COLO668 (cell line): ENCODE data around the gene SLC23A2.
A peak's percentile ranks its signal among the peaks of the same experiment; 100 is the strongest.

Experiments
- DNase-seq: peaks from one replicate; lab custom pipeline; 2025; ENCODE audit not compliant: unreplicated experiment; lab: John Stamatoyannopoulos, UW

The SLC23A2 gene

DNA sequence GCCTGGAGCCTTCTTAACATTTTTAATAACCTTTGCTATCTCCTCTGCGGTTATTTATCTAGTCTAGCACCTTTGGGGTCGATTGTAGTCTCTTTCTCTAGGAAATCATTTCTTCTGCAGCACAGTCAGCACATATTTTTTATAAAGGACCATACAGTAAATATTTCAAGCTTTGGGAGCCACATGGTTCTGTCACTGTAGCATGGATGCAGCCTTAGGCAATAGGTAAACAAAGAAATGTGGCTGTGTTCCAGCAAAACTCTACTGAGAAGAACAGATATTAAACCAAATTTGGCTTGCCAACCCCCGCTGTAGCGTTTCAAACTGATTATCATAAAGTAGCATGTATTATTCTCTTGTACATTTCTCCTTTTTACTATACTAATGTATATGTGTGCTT, 95.7 kb downstream of the SLC23A2 start:
- DNase-seq, result no peak

DNA sequence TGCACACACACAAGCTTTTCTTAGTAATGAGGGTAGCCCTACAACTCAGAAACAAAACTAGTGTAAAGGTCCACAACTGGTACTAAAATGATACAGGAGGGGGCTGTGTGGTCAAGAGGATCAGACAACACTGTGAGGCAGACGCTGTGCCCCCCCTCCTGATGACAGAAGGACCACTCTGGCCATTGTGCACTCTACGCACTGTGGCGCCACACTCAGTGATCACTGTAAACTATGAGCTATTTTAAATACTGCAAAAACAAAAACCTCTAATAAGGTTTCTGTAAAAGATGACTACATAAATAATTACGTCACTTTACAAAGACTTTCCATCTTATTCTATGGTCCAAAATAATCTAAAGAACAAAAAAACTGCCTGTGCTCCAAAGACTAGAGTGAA, 96.1 kb downstream of the SLC23A2 start:
- DNase-seq, result no peak

DNA sequence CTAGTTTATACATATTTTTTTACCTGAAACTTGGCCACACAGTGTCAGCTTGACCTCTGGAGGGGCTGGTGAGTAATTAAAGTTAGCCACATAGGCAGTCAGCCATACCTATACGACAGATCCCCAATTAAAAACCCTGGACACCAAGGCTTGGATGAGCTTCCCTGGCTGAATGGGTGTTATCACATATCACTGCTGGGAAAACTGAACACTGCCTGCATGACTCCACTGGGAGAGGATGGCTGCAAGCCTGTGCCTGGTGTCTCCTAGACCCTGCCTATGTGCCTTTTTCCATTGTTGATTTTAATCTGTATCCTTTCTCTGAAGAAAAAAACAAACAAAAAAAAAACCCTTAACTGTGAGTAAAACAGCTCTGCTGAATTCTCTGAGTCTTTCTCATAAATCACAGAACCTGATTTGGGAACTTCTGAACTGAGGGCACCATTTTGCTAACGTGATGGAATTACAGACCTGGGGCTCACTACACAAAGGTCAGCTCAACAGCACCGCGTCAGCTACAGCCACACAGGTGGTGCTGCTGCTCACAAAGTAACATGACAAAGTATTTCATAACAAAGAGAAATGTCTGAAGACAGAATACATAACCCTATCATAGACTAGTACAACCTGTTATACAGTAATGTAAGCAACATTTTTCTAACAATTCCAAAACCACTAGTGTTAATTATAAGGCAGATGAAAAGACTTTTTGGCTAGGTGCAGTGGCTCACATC, 97.0 kb downstream of the SLC23A2 start:
- DNase-seq, result no peak

DNA sequence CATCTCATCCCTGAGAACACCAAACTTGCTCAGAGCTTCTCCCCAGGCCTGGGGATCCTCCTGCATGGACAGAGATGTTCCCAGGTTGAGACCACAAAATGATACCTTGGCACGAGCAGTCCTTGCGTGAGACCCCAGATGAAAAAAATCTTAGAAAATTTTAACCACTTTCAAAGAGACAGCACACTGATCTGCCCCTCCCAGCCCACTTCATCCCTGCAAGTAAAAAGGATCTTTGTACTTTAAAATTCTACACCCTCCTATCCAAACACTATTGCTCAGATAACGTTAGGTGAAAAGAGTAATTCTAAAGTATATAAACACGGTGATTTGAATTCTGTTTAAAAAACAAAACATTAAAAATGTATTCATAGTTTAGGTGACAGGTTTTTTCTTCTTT, 98.5 kb downstream of the SLC23A2 start:
- no peak for DNase-seq

DNA sequence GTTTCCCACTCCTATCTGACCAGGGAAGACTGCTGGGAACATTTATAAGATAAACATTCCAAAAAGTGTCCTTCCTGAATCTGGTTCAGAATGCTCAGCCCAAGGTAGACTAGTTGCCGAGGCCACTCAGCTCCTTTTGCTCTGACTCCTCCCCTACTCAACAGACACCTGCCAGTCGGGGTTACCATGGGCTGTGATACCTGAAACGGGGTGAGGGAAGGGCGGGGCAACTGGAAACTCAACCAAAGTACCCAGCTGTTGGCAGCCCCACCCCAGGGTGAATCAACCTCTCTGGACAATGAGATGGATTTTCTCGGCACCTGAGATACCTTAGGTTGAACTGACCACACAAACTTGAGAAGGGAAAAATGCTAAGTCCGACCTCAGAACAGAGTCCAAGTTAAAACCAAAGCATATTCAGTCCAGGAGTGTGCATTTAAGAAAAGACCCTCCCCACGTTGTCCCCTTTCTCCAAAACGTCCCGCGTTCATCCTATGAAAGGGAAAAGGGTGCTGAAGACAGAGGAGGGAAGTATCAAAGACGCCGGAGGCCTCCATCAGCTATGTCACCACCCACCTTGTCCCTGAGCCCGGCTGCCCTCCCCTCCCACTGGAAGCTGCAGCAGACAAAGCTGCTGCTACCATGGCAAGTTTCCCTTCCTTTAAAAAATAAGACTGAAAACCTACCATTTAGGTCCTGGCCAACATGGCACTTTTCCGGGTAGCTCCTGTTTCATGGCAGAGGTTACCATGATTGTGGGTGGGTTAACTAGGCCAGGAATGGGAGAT, 100.1 kb downstream of the SLC23A2 start:
- peak; percentile 37 for DNase-seq

DNA sequence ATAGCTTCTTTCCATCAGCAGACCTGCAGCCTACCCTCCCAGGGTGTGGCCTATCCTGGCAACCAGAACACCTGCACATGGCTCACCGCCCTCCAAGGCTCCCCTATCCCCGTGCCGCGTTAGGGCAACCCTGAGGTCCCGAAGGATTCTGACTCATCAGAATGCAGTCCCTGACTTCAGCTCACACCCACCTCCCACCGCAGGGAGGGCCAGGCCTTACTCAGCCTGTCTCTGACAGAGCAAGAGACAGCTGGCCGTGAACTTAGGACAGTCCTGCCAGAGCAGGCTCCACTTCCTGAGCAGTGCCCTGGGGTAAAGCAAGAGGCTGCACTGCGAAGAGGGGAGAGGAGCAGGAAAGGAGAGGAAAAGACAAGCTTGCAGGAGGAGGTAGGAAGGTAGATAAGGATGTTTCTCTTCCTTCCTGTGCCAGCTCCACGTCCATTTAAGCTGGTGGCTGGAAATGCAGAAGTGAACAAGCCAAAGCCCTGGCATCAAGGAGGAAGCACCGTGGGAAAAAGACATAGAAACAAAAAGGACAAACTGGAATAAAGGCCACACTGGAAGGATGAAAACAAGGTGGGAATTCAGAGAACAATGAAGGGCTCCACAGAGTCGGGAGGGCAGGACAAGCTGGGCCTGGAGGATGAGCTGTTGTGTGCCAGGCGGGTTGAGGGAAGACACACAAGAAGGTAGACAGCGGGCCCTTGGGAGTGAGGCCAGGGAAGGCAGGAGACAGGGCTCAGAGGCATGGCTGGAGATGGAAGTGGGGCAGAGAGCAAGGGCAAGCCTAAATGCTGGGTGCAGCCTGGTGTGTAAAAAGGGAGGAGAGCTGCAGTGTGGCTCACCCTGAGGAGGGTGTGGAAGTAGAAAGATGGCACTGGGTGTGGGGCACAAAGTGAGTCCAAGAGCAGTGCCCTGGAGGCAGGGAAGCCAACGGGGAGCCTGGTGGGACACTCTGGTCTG, 102.7 kb downstream of the SLC23A2 start:
- DNase-seq, result peak; percentile 70

DNA sequence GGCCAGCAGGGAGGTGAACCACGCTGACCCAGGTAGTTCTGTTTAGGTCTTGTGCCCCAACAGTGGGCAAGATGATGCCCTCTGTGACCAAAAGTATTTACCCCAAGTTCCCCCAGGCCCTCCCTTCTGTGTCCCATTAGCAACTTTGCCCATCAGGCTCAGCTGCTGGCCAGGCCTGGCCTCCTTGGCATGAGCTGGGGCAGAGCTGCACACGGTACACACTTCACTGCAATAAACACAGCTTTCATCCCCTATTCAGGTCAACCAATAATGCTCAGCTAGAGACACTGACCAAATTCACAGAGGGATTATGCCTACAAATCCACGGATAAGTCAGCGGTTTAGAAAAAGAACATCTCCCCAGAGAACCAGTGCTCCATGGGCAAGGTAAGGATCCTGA, 103.7 kb downstream of the SLC23A2 start:
- DNase-seq, result no peak

DNA sequence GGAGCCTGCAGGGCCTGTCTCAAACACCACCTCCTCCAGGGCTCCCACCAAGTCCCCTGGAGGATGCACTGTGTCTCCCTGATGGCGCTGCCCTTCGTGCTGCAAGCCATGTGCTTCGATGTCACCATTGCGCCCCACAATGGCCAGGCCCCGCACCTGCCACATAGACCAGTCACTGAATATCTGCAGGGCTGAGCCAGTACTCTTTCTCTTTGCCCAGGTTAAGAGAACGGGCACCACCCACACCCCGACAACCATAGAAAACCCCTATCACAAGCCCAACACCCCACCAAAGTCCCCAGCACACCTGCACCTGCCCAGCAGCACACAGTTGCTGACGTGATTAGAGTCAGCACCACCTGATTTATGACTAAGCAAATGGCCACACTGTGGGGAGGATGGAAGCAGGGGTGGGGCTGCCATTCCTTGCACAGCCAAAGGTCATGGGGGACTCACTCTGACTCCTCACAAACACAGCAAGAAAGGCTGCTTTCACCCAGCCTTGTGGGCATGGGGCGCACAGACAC, 104.3 kb downstream of the SLC23A2 start:
- DNase-seq, result peak; percentile 50

DNA sequence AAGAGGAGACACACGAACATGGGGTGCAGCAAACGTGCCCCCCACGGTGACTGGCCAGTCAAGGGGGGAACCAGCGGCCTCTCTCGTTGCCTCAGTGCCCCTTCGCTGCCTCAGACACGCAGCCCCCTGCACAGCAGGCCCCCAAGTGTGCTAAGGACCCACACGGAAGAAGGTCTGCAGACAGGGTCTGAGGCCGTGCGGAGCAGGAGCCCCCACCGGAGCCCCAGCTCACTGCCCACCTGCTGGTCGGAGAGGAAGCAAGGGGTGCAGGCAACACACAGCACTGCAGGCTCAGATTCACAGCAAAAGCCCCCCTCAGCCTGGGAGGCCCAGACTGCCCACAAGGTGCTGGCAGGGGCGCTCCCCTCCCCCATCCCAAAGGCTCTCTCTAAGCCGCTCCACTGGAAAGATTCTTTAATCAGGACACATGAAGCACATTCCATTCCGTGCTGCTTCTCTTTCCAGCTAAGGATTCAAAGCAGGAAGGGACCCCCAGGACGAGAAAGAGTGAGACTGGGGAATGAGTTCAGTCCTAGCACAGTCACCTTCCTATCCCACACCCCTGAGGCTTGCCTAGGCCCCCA, 105.1 kb downstream of the SLC23A2 start:
- no peak for DNase-seq

DNA sequence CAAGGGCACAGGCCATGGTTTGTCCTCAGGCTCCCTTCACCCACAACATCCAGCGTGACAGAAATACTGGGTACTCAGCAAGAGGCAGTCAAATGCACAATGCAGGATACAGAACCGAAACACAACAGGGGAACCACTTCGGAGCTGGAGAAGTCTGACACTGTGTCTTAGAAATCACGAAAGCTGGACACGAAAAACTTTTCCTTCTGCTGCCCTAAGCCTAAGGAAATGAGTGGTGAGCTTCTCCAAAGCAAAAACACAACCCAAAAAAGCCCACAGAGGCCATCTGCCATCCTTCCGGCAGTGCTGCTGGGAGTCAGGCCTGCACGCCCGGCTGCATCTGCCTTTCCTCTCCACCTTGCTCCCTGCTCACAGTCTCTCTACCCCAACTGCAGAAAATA, 106.3 kb downstream of the SLC23A2 start:
- DNase-seq, result no peak

DNA sequence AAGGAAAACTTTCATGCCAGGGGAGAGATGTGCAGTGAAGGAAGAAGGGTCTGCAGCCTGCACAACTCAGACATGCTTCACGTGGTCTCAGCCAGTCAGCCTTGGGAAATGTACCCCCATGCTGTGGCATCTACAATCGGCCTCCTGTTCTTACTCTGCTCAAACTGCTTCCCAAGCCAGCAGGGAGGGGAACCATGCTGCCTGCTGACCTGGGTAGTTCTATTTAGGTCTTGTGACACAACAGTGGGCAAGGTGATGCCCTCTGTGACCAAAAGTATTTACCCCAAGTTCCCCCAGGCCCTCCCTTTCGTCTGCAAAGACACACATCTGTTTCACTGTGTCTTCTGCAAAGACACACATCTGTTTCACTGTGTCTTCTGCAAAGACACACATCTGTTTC, 106.9 kb downstream of the SLC23A2 start:
- no peak for DNase-seq

DNA sequence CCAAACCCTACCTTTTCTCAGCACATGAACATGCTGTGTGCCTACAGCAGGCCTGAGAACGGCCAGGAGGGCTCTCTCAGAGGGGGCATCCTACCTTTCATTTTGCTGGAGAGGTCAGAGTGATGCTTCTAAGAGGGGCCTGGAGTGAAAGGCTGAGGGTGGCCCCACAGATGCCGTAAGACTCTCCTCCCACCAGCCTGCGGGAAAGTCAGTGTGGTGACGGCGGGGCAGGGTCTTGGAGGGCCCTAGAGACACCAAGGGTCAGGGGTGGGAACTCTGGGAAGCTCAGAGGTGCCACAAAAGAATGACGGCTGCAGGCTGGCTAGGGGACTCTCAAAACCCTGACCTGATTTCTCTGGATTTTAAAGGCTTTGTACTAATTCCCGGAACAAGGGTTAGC, 107.6 kb downstream of the SLC23A2 start:
- DNase-seq, result no peak

DNA sequence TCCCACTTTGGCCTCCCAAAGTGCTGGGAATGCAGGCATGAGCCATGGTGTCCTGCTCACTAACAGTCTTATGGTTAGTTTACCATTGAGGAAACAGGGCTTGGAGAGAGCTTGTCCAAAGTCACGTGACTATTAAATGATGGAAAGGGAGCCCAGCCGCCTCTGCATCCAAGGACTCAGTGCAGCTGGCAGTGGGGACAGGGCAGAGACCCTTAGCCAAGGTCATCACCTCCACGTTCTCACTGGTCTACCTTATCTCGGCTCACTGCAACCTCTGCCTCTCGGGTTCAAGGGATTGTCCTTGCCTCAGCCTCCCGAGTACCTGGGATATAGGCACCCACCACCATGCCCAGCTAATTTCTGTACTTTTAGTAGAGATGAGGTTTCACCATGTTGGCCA, 109.3 kb downstream of the SLC23A2 start:
- DNase-seq, result no peak

DNA sequence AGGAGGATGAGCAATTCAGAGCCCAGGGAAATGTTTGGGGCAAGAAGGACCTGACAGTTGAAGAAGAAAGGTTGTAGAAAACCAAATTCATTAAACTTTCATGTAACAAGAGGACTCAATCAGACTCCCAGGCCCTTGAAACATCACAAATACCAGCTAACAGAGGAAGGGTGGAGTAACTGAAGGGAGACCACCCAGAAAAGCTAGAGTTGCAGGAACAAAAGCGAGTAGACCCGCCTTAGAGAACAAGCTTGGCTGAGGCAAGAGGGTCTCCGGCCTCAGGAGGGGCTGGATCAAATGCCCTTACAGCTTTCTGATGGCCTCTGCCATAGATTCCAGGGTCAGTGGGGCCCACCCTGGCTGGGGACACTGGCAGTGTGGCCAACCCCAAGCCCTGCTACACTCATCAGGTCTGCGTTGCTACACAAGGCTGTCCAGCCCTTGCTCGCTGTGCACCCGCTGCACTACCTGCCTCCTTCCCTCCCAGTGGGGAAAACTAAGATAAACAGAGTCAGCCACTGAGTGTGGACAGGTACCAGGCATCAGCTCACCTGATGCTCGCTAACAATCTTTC, 110.0 kb downstream of the SLC23A2 start:
- DNase-seq, result no peak

DNA sequence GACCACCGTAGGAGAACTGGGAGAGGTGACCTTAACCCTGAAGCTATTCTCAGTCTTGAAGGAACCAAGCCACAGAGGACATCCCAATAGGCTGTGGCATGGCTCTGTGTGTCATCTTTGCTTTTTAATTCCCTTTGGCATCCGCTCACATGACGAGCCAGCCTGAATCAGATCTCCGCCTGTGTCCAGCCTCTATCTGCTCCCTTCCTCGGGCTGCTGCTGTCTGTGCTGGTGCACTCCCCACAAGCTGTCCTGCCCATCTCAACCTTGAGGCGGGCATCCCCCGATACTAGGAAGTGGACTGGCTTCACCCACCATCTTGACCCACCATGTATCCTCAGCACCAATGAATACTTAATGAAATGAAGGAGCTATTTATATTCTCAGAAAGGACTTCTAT, 111.9 kb downstream of the SLC23A2 start:
- no peak for DNase-seq

DNA sequence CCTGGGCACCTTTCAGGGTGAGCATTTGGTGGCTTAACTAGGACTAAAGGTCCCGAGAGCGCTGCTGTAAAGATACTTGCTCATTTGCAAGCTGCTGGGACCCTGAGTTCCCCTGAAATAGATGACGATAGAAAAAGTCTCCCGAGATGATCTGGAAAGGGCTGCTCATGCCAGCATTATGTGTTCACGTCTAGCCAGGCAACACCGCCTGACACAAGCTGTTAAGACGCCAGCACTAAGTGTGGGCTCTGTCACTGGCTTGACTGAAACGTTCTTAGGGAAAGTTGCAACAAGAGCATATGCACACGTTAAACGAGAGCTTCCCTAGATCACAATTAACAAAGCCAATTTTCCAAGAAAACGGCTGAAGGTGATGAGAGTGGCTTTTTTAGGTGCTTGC, 113.7 kb downstream of the SLC23A2 start:
- no peak for DNase-seq

DNA sequence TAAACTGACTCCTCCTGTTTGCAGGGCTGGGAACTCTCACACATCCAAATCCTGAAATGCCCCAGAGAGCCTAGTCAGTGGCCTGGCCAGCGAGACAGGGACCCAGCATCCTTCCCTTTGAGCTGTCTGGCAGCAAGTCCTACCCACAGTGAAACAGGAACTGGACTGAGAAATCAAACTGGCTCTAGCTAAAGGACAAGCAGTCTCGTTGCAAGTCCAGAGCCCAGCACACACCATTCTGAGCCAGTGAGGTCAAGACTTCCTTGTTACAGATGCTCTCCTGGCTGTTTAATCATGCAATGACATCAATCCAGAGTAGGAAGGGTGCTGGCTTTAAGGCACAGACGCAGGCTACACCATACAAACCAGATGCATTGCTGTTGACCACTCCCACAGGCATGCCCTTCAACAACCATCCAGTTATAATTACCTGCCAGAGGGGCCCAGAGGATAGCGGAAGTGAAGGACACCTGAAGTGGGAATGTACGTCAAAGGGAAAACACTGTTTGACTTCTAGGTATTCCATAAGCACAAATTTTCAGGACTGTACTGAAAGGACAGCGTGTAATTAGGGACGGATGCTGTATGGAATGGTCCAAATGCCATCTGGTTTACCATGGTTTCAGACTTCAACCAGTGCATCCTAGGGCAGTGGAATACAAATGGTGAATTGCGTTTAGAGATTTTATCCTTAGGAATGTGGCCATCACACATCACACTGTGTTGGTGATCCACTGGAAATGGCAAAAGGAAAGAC, 114.4 kb downstream of the SLC23A2 start:
- DNase-seq, result no peak

DNA sequence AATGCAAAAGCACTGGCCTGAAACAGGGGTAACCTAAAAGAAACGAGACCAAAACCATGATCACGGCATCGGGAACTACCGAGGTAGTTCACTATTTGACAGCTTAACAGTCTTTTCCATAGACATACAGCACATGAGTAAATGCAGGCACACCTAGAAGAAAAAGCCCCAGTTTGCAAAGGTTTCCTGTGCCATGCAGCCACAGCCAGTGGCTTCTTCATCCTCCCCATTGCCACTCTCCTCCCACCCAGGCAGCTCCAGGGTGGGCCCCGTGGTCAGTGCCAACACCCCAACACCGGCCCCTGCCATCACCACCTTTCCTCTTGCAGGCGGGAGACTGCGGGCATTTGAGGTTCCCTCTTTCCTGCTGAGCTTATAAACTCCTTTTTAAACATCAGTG, 115.4 kb downstream of the SLC23A2 start:
- no peak for DNase-seq

DNA sequence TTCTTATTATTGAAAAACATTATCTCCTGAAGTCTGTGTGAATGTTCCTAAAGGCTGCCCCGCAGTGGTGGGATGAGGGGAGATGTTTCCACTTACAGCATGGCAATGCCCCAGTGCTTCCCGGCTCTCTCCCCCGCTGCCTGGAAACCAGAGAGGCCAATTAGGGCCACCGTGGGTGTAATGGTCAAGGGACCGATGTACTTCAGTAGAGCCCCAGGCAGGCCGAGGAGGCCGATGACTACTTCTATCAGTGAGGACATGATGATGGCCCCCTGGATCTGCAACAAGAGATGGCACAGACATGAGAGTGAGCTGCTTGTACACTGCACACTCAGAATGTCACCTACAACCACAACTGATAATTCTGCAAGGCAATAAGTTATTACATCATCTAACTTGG, 117.8 kb downstream of the SLC23A2 start:
- DNase-seq, result no peak

DNA sequence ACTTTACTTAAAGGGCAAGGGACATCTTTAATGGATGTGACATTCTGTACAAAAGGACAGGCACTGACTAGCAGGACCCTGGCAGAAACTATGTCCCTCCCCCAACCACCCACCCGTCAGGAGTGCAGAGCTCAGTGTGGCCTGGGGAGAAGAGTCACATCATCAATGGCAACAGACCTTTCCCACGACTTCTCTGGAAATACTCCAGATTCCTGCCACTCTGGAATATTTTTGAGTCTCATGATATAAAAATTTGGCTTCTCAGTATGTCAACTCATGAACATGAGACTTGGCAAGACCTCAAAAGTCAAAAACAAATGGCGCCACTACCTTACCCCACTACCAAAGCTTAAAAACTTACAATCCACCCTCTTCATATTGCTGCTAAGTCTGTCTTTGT, 118.3 kb downstream of the SLC23A2 start:
- DNase-seq, result no peak
